HepG2 (cell line): ENCODE measurements around the gene TUBA4A. TPM values are rescaled to one million over a fixed set of nuclear protein-coding genes. Genes with fewer than 3 reads are reported as not detected.

Source experiments
- HES4 ChIP-seq: sonication (generic); formaldehyde crosslinking; IDR thresholded peaks from 2 replicates; pipeline ENCODE4 v1.9.0; 2021; ENCODE audit warnings: mild to moderate bottlenecking, missing genetic modification reagents, borderline replicate concordance
- KDM1A ChIP-seq: IDR thresholded peaks from 2 replicates; pipeline ENCODE4 v1.6.1; 2016; ENCODE audit warnings: missing compliant biosample characterization
- NFE2 ChIP-seq: sonication (generic); formaldehyde crosslinking; IDR thresholded peaks from 2 replicates; pipeline ENCODE4 v1.4.0; 2020; ENCODE audit warnings: missing genetic modification reagents
- SNAPC5 ChIP-seq: sonication (generic); formaldehyde crosslinking; IDR thresholded peaks from 2 replicates; pipeline ENCODE4 v1.8.1; 2023; ENCODE audit warnings: mild to moderate bottlenecking, missing genetic modification reagents, borderline replicate concordance
- STAT5B ChIP-seq: sonication (generic); formaldehyde crosslinking; IDR thresholded peaks from 2 replicates; pipeline ENCODE4 v1.4.0; 2020; ENCODE audit warnings: missing genetic modification reagents
- ZNF263 ChIP-seq: sonication (generic); formaldehyde crosslinking; IDR thresholded peaks from 2 replicates; pipeline ENCODE4 v1.4.0; 2020; ENCODE audit warnings: missing genetic modification reagents
- ZNF569 ChIP-seq: sonication (generic); formaldehyde crosslinking; IDR thresholded peaks from 2 replicates; pipeline ENCODE4 v1.5.0; 2020; ENCODE audit warnings: mild to moderate bottlenecking, missing genetic modification reagents, moderate library complexity, borderline replicate concordance
- ZNF597 ChIP-seq: sonication (generic); formaldehyde crosslinking; IDR thresholded peaks from 2 replicates; pipeline ENCODE4 v1.5.0; 2020; ENCODE audit warnings: missing genetic modification reagents
- ZNF788 ChIP-seq: sonication (generic); formaldehyde crosslinking; IDR thresholded peaks from 2 replicates; pipeline ENCODE4 v1.5.0; 2020; ENCODE audit warnings: mild to moderate bottlenecking, missing genetic modification reagents, borderline replicate concordance
- polyA plus RNA-seq, 8 experiments: library from polyadenylated mRNA; depleted of rRNA in 3 of 8; stranded (reverse) in 7 of 8; unstranded in 1 of 8; fragments of >200 nt; fragmentation: Illumina TruSeq in 4 of 8; extraction: Trizol in 4 of 8; gene quantifications; 2 replicates each; pipeline versions ENCODE4 v1.2.1 to v1.2.3, GENCODE V29; 2011 to 2016; ENCODE audit warnings: low read depth in 4 of 8, missing spikeins in 1 of 8, mixed read lengths in 1 of 8; ENCODE audit not compliant: insufficient read depth in 1 of 8
- total RNA-seq, 5 experiments: library from RNA; depleted of rRNA; stranded (reverse); fragments of >200 nt; fragmentation: Illumina TruSeq; extraction: Trizol; gene quantifications; 2 replicates each; pipeline ENCODE4 v1.2.3, GENCODE V29; 2016; ENCODE audit warnings: low read depth in 1 of 5
- TF ChIP-seq, protein P1 (sequence below): sonication (generic); formaldehyde crosslinking; IDR thresholded peaks from 2 replicates; pipeline ENCODE4 v1.4.0; 2020; ENCODE audit warnings: mild to moderate bottlenecking, missing genetic modification reagents
- TF ChIP-seq, protein P2 (sequence below): sonication (generic); formaldehyde crosslinking; IDR thresholded peaks from 2 replicates; pipeline ENCODE4 v1.4.0; 2020; ENCODE audit warnings: missing genetic modification reagents, borderline replicate concordance
- TF ChIP-seq, protein P3 (sequence below): IDR thresholded peaks from 2 replicates; pipeline ENCODE4 v1.6.1; 2016; ENCODE audit warnings: low read depth, missing genetic modification reagents, missing compliant biosample characterization
- TF ChIP-seq, protein P4 (sequence below): sonication (generic); formaldehyde crosslinking; IDR thresholded peaks from 2 replicates; pipeline ENCODE4 v1.5.1; 2020; ENCODE audit warnings: missing genetic modification reagents, mild to moderate bottlenecking, borderline replicate concordance

Gene TUBA4A
- total and polyA plus RNA-seq, 2 of the 13 experiments (the other 11 are each of a cell fraction or from before 2014, with no cell fraction given) = 1.3 to 12.7 TPM

DNA sequence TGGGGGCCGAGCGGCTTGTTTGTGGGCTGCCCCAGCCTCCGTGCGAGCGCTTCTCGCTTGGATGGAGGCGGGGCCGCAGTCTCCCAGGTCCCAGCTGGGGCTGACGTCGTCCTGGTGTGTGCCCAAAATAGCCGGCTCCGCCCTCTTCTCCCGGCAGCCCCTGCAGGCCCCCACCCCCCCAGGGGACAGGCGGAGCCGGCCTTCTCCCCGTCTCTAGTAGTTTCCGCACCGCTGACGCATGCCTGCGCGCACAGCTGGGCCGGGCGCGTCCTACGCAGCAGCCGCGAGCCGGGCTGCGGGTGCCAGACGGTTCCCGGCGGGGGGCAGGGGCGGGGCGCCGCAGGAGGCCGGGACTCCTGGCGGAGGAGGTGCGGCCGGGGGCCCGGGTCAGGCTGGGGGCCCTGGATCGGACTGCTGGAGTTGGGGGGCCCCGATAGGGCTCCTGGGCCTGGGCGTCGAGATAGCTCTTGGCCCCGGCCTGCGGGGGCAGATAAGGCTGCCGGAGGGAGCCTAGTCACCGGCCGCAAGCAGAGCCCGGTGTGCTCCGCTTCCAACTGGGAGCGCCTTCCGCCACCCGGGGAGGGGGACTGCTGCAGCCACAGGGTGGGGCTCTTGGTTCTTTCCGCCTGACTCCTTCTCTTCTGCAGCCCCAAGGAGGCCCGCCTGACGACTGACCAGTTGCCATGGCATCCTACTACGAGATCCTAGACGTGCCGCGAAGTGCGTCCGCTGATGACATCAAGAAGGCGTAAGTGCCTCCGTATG lies 25.6 kb upstream of the TUBA4A start, which contains the start of gene DNAJB2 (continued):
- TF ChIP-seq, protein P1, sequence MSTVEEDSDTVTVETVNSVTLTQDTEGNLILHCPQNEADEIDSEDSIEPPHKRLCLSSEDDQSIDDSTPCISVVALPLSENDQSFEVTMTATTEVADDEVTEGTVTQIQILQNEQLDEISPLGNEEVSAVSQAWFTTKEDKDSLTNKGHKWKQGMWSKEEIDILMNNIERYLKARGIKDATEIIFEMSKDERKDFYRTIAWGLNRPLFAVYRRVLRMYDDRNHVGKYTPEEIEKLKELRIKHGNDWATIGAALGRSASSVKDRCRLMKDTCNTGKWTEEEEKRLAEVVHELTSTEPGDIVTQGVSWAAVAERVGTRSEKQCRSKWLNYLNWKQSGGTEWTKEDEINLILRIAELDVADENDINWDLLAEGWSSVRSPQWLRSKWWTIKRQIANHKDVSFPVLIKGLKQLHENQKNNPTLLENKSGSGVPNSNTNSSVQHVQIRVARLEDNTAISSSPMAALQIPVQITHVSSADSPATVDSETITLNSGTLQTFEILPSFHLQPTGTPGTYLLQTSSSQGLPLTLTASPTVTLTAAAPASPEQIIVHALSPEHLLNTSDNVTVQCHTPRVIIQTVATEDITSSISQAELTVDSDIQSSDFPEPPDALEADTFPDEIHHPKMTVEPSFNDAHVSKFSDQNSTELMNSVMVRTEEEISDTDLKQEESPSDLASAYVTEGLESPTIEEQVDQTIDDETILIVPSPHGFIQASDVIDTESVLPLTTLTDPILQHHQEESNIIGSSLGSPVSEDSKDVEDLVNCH (CRISPR knock-in tag) = no peak
- TF ChIP-seq HES4 (CRISPR knock-in tag) (peak; percentile 63; the same call in 1 of the 2 replicates), STAT5B (0 out of 2 replicates have a peak, but pooled peaks have one; percentile 25), NFE2 (no peak), ZNF788 (CRISPR knock-in tag) (peak; percentile 80; the same call in 1 of the 2 replicates), SNAPC5 (CRISPR knock-in tag) (no peak), KDM1A (CRISPR knock-in tag) (no peak), ZNF263 (CRISPR knock-in tag) (no peak; the same call in 1 of the 2 replicates), ZNF569 (CRISPR knock-in tag) (no peak), ZNF597 (CRISPR knock-in tag) (no peak)
- TF ChIP-seq, protein P2, sequence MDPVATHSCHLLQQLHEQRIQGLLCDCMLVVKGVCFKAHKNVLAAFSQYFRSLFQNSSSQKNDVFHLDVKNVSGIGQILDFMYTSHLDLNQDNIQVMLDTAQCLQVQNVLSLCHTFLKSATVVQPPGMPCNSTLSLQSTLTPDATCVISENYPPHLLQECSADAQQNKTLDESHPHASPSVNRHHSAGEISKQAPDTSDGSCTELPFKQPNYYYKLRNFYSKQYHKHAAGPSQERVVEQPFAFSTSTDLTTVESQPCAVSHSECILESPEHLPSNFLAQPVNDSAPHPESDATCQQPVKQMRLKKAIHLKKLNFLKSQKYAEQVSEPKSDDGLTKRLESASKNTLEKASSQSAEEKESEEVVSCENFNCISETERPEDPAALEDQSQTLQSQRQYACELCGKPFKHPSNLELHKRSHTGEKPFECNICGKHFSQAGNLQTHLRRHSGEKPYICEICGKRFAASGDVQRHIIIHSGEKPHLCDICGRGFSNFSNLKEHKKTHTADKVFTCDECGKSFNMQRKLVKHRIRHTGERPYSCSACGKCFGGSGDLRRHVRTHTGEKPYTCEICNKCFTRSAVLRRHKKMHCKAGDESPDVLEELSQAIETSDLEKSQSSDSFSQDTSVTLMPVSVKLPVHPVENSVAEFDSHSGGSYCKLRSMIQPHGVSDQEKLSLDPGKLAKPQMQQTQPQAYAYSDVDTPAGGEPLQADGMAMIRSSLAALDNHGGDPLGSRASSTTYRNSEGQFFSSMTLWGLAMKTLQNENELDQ (CRISPR knock-in tag) = no peak
- TF ChIP-seq, protein P3, sequence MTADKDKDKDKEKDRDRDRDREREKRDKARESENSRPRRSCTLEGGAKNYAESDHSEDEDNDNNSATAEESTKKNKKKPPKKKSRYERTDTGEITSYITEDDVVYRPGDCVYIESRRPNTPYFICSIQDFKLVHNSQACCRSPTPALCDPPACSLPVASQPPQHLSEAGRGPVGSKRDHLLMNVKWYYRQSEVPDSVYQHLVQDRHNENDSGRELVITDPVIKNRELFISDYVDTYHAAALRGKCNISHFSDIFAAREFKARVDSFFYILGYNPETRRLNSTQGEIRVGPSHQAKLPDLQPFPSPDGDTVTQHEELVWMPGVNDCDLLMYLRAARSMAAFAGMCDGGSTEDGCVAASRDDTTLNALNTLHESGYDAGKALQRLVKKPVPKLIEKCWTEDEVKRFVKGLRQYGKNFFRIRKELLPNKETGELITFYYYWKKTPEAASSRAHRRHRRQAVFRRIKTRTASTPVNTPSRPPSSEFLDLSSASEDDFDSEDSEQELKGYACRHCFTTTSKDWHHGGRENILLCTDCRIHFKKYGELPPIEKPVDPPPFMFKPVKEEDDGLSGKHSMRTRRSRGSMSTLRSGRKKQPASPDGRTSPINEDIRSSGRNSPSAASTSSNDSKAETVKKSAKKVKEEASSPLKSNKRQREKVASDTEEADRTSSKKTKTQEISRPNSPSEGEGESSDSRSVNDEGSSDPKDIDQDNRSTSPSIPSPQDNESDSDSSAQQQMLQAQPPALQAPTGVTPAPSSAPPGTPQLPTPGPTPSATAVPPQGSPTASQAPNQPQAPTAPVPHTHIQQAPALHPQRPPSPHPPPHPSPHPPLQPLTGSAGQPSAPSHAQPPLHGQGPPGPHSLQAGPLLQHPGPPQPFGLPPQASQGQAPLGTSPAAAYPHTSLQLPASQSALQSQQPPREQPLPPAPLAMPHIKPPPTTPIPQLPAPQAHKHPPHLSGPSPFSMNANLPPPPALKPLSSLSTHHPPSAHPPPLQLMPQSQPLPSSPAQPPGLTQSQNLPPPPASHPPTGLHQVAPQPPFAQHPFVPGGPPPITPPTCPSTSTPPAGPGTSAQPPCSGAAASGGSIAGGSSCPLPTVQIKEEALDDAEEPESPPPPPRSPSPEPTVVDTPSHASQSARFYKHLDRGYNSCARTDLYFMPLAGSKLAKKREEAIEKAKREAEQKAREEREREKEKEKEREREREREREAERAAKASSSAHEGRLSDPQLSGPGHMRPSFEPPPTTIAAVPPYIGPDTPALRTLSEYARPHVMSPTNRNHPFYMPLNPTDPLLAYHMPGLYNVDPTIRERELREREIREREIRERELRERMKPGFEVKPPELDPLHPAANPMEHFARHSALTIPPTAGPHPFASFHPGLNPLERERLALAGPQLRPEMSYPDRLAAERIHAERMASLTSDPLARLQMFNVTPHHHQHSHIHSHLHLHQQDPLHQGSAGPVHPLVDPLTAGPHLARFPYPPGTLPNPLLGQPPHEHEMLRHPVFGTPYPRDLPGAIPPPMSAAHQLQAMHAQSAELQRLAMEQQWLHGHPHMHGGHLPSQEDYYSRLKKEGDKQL (CRISPR knock-in tag) = no peak
- TF ChIP-seq, protein P4, sequence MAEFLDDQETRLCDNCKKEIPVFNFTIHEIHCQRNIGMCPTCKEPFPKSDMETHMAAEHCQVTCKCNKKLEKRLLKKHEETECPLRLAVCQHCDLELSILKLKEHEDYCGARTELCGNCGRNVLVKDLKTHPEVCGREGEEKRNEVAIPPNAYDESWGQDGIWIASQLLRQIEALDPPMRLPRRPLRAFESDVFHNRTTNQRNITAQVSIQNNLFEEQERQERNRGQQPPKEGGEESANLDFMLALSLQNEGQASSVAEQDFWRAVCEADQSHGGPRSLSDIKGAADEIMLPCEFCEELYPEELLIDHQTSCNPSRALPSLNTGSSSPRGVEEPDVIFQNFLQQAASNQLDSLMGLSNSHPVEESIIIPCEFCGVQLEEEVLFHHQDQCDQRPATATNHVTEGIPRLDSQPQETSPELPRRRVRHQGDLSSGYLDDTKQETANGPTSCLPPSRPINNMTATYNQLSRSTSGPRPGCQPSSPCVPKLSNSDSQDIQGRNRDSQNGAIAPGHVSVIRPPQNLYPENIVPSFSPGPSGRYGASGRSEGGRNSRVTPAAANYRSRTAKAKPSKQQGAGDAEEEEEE = no peak
